HFFc6 (cell line): ENCODE data around the gene PTPRM. TPM values are rescaled to one million over a fixed set of nuclear protein-coding genes. Genes with fewer than 3 reads are reported as not detected.

ENCODE experiments used
- DNase-seq: peaks from one replicate; pipeline ENCODE4 v3.0.0-alpha.2; 2018
- H3K27ac Mint-ChIP-seq: 2 replicates; pipeline ENCODE4 v1.8.0; 2020; ENCODE audit warnings: mild to moderate bottlenecking, mixed read lengths
- H3K27me3 Mint-ChIP-seq: 2 replicates; pipeline ENCODE4 v1.8.0; 2021; ENCODE audit warnings: mild to moderate bottlenecking, moderate library complexity, mixed read lengths; ENCODE audit not compliant: insufficient read depth
- H3K36me3 Mint-ChIP-seq: 2 replicates; pipeline ENCODE4 v1.8.0; 2021; ENCODE audit warnings: low read depth, mixed read lengths
- H3K4me1 Mint-ChIP-seq: 2 replicates; pipeline ENCODE4 v1.8.0; 2020; ENCODE audit warnings: low read depth, mixed read lengths
- H3K4me3 Mint-ChIP-seq: 2 replicates; pipeline ENCODE4 v1.8.0; 2020; ENCODE audit warnings: mild to moderate bottlenecking, moderate library complexity, mixed read lengths
- H3K9me3 Mint-ChIP-seq: 2 replicates; pipeline ENCODE4 v1.8.0; 2020; ENCODE audit warnings: mild to moderate bottlenecking, mixed read lengths
- total RNA-seq, 6 experiments: library from RNA; stranded (reverse); fragmentation: NEBNext Ultra II Directional; extraction: Animal tissue kit (Norgen Biotek cat#: 25700); gene quantifications; 2 replicates in 1 of 6; 3 replicates in 5 of 6; pipeline ENCODE4 v1.2.3, GENCODE V29; 2021
- TF ChIP-seq, protein P1 (sequence below): fragments of 200-600 bp; sonication (generic); IDR thresholded peaks from 2 replicates; pipeline ENCODE4 v1.5.0; 2021; ENCODE audit warnings: antibody characterized with exemption, mild to moderate bottlenecking

PTPRM gene
- total RNA-seq, 6 experiments from 2014 or later = 39.4 to 49.8 (median 43.8) TPM

DNA sequence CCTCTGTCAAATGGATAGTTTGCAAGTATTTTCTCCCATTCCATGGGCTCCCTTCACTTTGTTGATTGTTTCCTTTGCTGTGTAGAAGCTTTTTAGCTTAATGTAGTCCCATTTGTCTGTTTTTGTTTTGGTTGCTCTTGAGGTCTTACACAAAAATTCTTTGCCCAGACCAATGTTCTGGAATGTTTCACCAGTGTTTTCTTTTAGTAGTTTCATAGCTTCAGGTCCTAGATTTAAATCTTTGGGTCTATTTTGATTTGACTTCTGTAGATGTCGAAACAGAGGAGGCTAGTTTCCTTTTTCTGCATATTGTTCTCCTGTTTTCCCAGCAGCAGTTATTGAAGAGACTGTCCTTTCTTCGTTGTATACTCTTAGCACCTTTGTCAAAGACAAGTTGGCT lies 351.6 kb downstream of the PTPRM start:
- Mint-ChIP-seq H3K27ac (peak overlapping the region; percentile 25), H3K27me3 (no peaks in the 10 kb centered on the region; the same call in none of the 2 replicates), H3K4me3 (peak overlapping the region; percentile 29; the same call in 1 of the 2 replicates), H3K9me3 (peaks cover 10% of the 10 kb centered on the region; the same call in 1 of the 2 replicates), H3K36me3 (peaks cover 19% of the 10 kb centered on the region; the same call in 1 of the 2 replicates), H3K4me1 (peaks cover 56% of the 10 kb centered on the region)
- no peak for DNase-seq
- TF ChIP-seq, protein P1, sequence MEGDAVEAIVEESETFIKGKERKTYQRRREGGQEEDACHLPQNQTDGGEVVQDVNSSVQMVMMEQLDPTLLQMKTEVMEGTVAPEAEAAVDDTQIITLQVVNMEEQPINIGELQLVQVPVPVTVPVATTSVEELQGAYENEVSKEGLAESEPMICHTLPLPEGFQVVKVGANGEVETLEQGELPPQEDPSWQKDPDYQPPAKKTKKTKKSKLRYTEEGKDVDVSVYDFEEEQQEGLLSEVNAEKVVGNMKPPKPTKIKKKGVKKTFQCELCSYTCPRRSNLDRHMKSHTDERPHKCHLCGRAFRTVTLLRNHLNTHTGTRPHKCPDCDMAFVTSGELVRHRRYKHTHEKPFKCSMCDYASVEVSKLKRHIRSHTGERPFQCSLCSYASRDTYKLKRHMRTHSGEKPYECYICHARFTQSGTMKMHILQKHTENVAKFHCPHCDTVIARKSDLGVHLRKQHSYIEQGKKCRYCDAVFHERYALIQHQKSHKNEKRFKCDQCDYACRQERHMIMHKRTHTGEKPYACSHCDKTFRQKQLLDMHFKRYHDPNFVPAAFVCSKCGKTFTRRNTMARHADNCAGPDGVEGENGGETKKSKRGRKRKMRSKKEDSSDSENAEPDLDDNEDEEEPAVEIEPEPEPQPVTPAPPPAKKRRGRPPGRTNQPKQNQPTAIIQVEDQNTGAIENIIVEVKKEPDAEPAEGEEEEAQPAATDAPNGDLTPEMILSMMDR = no peak

DNA sequence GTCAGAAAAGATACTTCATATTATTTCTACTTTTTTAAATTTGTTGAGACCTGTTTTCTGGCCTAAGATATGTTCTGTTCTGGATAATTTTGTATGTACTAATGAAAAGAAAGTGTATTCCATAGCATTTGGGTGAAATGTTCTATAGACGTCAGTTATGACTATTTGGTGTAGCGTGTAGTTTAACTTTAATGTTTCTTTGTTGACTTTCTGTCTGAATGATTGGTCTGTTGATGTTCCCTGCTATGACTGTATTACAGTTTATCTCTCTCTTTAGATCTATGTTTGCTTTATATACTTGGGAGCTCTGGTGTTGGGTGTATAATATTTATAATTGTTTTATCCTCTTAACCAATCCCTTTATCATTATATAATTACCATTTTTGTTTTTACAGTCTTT lies 352.4 kb downstream of the PTPRM start:
- no peaks in the 10 kb centered on the region; the same call in none of the 2 replicates for H3K27me3 Mint-ChIP-seq
- peaks cover 61% of the 10 kb centered on the region for H3K4me1 Mint-ChIP-seq
- no peak overlapping the region for H3K27ac Mint-ChIP-seq
- peaks cover 19% of the 10 kb centered on the region; the same call in 1 of the 2 replicates for H3K36me3 Mint-ChIP-seq
- peaks cover 10% of the 10 kb centered on the region; the same call in 1 of the 2 replicates for H3K9me3 Mint-ChIP-seq
- no peak for DNase-seq
- TF ChIP-seq, protein P1 = no peak
- H3K4me3 Mint-ChIP-seq = no peak overlapping the region

DNA sequence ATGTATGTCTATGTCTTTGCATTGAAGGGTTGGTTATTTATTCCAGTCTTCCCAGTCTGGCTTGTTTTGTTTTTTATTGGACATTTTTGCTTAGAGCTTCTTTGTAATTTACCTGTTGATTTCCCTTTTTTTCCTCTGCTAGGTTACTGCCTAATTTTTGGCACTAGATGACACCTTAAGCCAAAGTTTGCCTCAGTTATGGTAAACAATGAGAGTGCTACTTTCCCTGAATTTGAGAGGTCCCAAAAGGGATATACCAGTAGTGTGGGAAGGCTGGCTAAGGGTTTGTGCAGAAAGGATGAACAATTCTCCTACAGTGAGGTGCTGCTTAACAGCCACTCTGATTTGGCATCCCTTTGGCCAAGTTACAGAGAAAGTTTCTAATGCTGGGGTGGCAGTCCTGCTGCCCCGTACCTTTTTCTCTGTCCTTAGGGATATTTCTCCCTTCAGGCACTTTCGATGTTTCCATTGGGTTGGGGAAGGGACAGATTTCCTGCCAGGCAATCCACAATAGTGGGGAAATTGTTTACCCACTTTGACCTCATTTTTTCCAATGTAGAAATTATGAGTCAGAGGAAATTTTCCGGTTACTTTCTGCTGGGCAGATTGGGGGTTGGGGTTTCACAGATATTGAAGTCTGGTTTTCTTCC lies 354.9 kb downstream of the PTPRM start:
- Mint-ChIP-seq H3K4me1 (peaks cover 66% of the 10 kb centered on the region), H3K4me3 (peak overlapping the region; percentile 70), H3K36me3 (peaks cover 19% of the 10 kb centered on the region; the same call in 1 of the 2 replicates), H3K9me3 (peaks cover 10% of the 10 kb centered on the region; the same call in 1 of the 2 replicates), H3K27ac (peak overlapping the region; percentile 79), H3K27me3 (no peaks in the 10 kb centered on the region; the same call in none of the 2 replicates)
- peak; percentile 42 for DNase-seq
- TF ChIP-seq, protein P1 = no peak

DNA sequence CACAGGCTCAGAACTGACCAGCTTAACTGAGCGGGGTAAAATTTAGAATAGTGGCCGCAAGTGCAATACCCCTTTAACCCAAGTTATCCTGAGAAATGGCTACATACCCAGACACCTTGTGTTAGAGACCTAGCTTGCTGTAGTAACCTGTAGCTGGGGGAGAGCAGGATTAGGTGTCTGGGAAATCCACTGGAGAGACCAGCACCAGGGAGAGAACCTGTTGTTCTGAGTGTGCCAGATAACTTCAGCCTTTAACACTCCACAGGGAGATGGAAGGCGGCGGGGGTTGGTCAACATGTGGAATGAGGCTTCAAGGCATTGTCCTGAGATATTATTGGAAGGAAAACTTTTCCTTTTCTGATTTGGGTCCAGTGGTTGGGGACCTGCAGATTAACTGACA lies 356.0 kb downstream of the PTPRM start:
- Mint-ChIP-seq H3K4me1 (peaks cover 73% of the 10 kb centered on the region), H3K27me3 (no peaks in the 10 kb centered on the region; the same call in 1 of the 2 replicates), H3K9me3 (peaks cover 10% of the 10 kb centered on the region; the same call in 1 of the 2 replicates), H3K36me3 (peaks cover 28% of the 10 kb centered on the region), H3K27ac (peak overlapping the region; percentile 47), H3K4me3 (no peak overlapping the region)
- DNase-seq = no peak
- TF ChIP-seq, protein P1 = no peak

DNA sequence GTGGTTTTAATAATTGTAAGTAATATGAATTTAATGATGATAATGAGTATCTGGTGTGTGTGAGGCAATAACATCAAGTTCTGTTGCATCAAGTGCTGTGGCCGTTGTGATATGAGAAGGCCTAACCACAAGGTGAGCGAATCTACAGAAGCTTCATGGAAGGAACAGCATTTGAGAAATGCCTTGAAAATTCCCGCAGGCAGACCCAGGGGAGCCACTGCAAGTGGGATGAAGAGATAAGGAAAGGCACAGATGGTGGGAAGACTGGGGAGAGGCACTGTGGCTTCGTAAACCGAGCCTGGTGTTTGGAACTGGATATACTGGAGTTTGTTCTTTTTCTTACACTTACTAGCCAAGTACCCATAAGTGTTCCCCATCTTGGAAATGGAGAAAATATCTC lies 357.5 kb downstream of the PTPRM start:
- DNase-seq = no peak
- Mint-ChIP-seq H3K4me1 (peaks cover 58% of the 10 kb centered on the region), H3K27me3 (no peaks in the 10 kb centered on the region; the same call in none of the 2 replicates), H3K9me3 (peaks cover 10% of the 10 kb centered on the region; the same call in 1 of the 2 replicates), H3K36me3 (peaks cover 31% of the 10 kb centered on the region), H3K27ac (no peak overlapping the region), H3K4me3 (no peak overlapping the region)
- TF ChIP-seq, protein P1 = no peak
